EH (cell line): ENCODE data around the gene CLDND1.

Experiments used
- DNase-seq: peaks from one replicate; pipeline ENCODE4 v3.0.0-alpha.2; 2015; ENCODE audit warnings: low read depth

The CLDND1 gene

DNA sequence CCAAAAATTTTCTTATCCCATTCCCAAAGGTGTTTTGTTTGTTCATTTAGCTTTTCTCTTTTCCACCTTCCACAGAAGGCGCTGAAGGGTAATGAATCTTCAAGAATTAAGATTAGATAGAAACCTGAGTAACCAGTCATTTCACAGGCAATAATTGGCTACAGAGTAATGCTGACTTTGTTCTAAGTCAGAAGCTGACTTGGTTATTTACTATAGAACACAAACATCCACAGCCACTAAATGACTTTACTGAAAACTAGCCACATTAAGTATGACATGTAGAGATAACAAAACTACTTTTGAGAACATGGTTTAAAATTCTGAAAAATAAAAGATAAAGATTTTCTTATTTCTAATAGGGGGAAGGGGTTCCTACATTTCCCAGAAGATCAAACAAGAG lies 7.8 kb downstream of the CLDND1 start:
- DNase-seq: no peak

DNA sequence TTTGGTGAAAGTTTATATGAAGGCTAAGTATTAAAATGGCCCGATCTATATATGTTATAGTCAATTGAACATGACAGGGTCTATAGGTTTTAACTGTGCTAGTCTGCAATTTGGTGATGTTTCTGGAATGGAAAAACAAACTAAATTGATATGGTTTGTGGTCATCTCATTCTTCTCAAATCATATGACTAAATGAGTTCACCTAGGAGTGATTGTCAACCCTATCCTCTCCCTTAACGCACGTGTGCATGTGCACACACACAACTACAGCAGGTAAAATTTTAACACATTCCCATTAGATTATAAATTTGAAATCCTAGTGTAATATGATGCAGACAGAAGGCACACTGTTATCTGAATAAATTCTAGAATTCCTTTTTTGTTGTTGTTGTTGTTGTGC lies 9.0 kb downstream of the CLDND1 start:
- DNase-seq: no peak

DNA sequence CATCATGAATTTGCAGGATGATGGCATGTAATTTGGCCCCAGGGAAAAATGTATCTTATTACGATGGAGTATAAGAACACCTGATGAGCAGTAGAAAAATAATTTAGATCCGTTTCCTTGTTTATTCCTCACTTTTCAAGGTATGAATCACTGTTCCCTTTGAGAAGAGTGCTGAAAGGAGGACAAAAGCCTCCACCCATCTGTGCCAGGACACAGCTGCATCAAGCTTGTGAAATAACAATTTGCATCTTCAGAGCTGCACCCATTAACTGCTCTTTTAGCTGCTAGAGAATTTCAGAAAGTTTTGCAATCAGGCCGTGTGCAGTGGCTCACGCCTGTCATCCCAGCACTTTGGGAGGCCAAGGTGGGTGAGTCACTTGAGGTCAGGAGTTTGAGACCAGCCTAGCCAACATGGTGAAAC lies 9.6 kb downstream of the CLDND1 start:
- peak; percentile 34 for DNase-seq

DNA sequence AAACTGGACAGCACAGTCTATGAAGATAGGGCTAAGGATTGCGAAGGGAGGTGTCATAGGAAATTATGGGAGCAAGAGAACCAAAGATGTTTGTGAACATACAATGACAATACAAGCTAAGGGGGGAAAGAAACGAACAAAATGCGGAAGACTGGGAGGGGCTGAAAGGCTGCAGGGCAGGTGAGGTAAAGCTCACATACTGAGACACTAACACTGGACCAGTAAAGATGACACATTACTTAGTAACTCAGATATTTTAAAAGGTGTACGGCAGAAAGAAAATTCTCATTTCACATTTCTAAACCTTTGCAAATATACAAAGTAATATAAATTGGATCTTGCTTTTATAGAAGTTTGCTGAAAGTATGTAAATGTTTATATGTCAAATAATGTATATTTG lies 10.1 kb downstream of the CLDND1 start:
- DNase-seq: no peak

DNA sequence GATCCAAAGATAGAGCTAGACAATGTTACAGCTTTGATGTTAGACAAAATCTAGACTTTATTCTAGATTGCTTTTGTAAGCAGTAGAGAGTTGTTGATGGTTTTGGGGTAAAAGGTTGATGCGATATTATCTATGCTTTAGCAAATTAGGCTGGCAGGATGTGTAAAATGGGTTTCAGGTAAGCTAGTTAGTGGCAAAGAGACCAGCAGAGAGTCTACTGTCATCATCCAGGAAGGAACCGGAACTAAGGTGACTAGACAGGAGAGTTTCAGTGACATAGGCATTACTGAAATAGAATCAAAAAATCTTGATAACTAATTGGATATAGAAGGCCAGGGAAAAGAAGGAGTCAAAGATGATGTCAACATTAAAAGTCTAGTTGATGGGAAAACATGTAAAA lies 14.1 kb downstream of the CLDND1 start:
- DNase-seq: no peak

DNA sequence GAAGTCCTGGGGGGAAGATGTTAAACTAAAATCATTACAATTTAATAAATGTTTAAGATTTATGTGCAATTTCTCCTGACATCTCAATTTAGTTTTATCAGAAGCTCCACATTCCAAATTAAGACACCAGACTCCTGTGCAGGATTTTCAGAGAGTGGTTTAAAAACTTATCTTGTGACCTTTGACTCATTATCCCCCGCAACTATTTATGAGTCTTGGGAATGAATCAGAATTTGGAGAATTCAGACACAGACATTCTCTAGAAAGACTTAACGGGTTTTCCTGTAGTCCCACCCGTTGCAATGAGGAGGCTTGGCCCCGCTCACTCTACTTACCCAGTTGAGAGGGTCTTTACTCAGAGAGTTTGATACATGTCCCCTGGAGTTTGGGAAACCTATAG lies 18.2 kb downstream of the CLDND1 start:
- peak; percentile 7 for DNase-seq

DNA sequence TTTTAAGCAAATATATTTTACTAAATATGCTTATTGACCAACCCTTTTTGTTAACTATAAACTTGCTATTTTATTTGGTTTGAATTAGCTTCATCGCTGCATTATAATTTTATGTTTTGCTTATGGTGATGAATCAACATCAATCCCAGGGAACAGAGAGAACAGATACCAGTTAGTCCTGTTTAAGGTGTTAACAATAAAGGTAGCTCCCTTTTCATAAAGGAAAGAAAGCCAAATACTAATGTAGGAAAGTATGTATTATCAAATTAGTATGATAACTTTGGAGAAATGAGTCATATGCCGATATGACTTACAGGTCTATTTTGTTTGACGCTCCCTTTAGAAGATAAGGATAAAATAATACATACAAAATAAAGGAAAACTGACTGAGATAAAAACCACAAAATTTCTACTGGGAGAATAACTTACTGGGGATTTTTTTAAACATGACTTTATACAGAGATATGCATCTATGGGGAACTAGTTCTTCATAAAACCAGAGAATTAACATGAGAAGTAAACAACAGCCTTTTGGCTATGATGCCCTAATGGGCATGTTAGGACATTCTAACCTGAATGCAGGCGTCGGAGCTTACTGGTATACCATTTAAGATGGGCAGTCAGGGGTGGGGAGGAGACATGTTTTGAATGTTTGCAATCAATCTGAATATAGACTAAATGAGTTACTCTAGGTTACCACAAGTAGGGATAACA lies 20.7 kb downstream of the CLDND1 start:
- no peak for DNase-seq

DNA sequence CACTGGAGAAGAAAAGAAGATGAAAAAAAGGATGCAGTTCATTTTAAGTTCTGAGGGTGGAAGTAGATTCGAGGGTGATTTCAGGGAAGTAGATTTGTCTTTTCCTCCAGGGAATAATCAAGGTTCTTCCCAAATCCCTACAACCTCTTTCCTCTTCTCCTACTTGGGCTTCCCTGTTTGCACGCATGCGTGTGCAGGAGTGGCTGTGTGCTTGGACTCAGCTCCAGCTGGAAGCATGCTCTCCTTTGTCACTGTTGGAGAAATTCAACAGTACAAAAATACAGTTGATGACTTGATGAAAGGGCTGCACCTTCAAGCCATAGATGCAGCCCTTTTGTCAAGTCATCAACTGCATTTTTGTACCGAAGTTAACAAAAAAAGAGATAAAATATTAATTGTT lies 21.4 kb downstream of the CLDND1 start:
- DNase-seq: no peak

DNA sequence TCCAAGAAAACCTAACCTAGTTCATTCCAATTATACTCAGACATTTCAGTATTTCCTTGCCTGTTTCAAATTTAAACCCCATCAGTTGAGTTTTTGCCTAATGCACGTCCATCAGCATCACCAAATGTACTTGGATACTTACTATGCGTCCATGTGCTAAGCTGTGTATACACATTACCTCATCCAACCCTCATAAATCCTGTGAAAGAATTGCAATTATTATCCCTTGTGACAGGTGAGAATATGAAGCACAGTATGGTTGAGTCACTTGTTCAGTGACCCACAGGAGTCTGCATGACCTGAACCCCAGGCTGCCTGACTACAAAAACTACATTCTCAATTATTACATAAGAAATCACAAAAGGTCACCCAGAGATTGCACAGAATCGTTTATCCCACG lies 22.7 kb downstream of the CLDND1 start:
- DNase-seq: no peak

DNA sequence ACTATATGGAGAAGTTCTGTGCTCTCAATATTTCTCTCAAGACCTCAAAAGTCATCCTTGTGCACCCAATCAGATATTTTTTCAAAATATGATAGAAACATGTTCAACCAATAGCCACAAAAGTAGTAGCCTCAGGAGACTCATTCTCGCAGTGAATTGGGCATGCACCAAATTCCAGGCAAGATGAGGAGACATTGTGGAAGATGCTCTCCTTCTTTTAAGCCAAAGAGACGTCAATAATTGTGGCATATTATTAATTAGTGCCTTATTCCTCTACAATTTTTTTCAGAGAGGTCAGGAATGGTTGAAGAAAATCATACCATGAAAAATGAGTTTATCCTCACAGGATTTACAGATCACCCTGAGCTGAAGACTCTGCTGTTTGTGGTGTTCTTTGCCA lies 25.3 kb downstream of the CLDND1 start, which contains the start of gene OR5K2:
TSS of gene OR5K2 (plus strand) at position 301 of the 400 bp plus-strand sequence. CDS start at position 301, 0 bp downstream.
- no peak for DNase-seq

DNA sequence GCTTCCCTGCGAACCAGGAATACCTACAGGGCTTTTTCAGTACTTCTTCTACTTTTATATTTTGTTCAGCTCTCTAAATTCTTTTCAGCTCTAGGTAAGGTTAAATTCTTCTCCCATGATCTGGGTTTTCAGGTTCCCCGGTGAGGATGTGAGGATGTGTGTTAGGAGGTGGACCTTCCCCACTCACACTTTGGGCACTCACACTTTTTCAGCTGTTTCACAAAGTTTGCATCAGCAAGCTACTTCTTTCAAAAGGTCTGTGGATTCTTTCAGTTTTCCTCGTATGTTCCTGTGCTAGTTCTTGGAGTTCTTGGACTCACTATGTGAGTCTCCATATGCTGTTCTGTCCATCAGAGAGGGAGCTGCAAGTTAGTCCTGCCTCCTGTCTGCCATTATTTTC lies 39.1 kb downstream of the CLDND1 start:
- no peak for DNase-seq

DNA sequence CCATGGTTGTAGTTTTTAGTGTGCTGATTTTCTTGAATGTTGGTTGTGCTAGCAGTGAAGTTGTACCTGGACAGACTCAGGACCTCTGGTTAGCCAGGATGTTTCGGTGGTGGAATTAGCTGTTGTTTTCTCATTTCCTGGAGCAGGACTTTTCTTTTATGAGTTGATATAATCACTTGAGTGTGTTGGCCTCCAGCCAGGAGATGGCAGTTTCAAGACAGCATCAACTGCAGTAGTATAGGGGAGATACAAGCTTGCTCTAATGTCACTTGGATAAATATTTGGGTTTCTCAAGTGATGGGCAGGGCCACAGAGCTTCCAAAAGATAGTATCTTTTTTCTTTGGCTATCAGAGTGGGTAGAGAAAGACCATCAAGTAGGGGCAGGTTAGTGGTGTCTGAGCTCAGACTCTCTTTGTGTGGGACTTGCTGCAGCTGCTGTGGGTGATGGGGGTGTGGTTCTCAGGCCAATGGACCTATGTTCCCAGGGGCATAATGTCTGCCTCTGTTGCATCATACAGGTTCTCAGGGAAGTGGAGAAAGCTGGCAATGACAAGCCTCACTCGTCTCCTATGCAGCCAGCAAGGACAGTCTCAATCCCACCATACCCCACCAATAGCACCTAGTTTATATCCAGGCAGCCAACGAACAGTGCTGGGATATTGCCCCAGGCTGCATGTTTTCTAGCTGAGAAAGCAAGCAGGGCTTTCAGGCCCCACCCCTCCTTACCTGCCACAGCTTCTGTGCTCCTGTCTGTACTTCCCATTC lies 39.8 kb downstream of the CLDND1 start:
- DNase-seq: no peak
